RWPE2 (cell line): ENCODE results near the gene TMEM163.
"Not testable (repeated sequence)": the region's sequence is repeated elsewhere in the genome, so short reads cannot be mapped to it uniquely, and the experiment has no call there.

Experiments used
- ATAC-seq: fragments of 200-7000 bp; cut with Tn5 transposase; 3 replicates; pipeline ENCODE4 v1.9.1; 2021; ENCODE audit warnings: low read depth
- DNase-seq: peaks from one replicate; pipeline ENCODE4 v3.0.0-alpha.2; 2020; ENCODE audit warnings: low spot score
- H3K27ac ChIP-seq: fragments of 450-650 bp; 2 replicates; pipeline ENCODE4 v1.5.1; 2017; ENCODE audit warnings: mild to moderate bottlenecking; ENCODE audit not compliant: poor library complexity, severe bottlenecking
- H3K27me3 ChIP-seq: fragments of 250-450 bp; sonication (Bioruptor Pico); 2 replicates; pipeline ENCODE4 v1.5.1; 2021; ENCODE audit warnings: mild to moderate bottlenecking, moderate library complexity; ENCODE audit not compliant: insufficient read depth, poor library complexity, severe bottlenecking
- H3K36me3 ChIP-seq: fragments of 250-450 bp; sonication (Bioruptor Pico); 2 replicates; pipeline ENCODE4 v1.5.1; 2020; ENCODE audit warnings: low read depth, mild to moderate bottlenecking, moderate library complexity
- H3K4me1 ChIP-seq: fragments of 250-450 bp; sonication (Bioruptor Pico); 2 replicates; pipeline ENCODE4 v1.5.1; 2021; ENCODE audit warnings: mild to moderate bottlenecking, moderate library complexity; ENCODE audit not compliant: insufficient read depth, poor library complexity, severe bottlenecking
- H3K4me3 ChIP-seq: fragments of 250-450 bp; sonication (Bioruptor Pico); 2 replicates; pipeline ENCODE4 v1.5.1; 2021; ENCODE audit warnings: mild to moderate bottlenecking, moderate library complexity; ENCODE audit not compliant: severe bottlenecking
- H3K9me3 ChIP-seq: fragments of 250-450 bp; sonication (Bioruptor Pico); 2 replicates; pipeline ENCODE4 v1.5.1; 2021; ENCODE audit warnings: mild to moderate bottlenecking, moderate library complexity; ENCODE audit not compliant: severe bottlenecking
- CTCF ChIP-seq: fragments of 450-650 bp; IDR thresholded peaks from one replicate; pipeline ENCODE4 v1.5.1; 2017; ENCODE audit warnings: mild to moderate bottlenecking, moderate library complexity; ENCODE audit not compliant: poor library complexity, severe bottlenecking

The TMEM163 gene

GRCh38 chr2:134482131-134482723 lies 236.6 kb downstream of the TMEM163 start:
- ATAC-seq (no peak), DNase-seq (no peak)
- H3K27ac ChIP-seq, result no peak overlapping the region
- H3K36me3 ChIP-seq, result no peaks in the 10 kb centered on the region
- no peaks in the 10 kb centered on the region for H3K9me3 ChIP-seq
- H3K27me3 ChIP-seq, result no peaks in the 10 kb centered on the region
- no peaks in the 10 kb centered on the region for H3K4me1 ChIP-seq
- H3K4me3 ChIP-seq, result no peak overlapping the region
- TF ChIP-seq CTCF, result no peak

GRCh38 chr2:134479696-134480330 lies 239.0 kb downstream of the TMEM163 start:
- Histone ChIP-seq H3K36me3 (no peaks in the 10 kb centered on the region), H3K4me3 (no peak overlapping the region), H3K27me3 (no peaks in the 10 kb centered on the region), H3K9me3 (no peaks in the 10 kb centered on the region), H3K4me1 (no peaks in the 10 kb centered on the region), H3K27ac (no peak overlapping the region)
- DNase-seq, result no peak
- ATAC-seq, result no peak
- TF ChIP-seq CTCF, result no peak

GRCh38 chr2:134476982-134477381 lies 241.8 kb downstream of the TMEM163 start:
- not testable (repeated sequence) for H3K4me3 ChIP-seq, H3K27ac ChIP-seq, H3K4me1 ChIP-seq, ATAC-seq, H3K27me3 ChIP-seq, H3K9me3 ChIP-seq, DNase-seq, H3K36me3 ChIP-seq

GRCh38 chr2:134470561-134471168 lies 248.1 kb downstream of the TMEM163 start:
- Histone ChIP-seq H3K9me3 (no peaks in the 10 kb centered on the region), H3K4me3 (no peak overlapping the region), H3K36me3 (no peaks in the 10 kb centered on the region), H3K27ac (no peak overlapping the region), H3K4me1 (no peaks in the 10 kb centered on the region), H3K27me3 (no peaks in the 10 kb centered on the region)
- no peak for DNase-seq
- ATAC-seq, result no peak
- TF ChIP-seq CTCF, result no peak

GRCh38 chr2:134469516-134470115 lies 249.2 kb downstream of the TMEM163 start:
- ATAC-seq (no peak), DNase-seq (no peak)
- H3K9me3 ChIP-seq, result no peaks in the 10 kb centered on the region
- H3K27me3 ChIP-seq, result no peaks in the 10 kb centered on the region
- H3K4me1 ChIP-seq, result no peaks in the 10 kb centered on the region
- H3K27ac ChIP-seq, result no peak overlapping the region
- no peak for TF ChIP-seq CTCF
- H3K4me3 ChIP-seq, result no peak overlapping the region
- no peaks in the 10 kb centered on the region for H3K36me3 ChIP-seq
